Ovary (tissue), 9 donors: ENCODE data around the gene CHCT1. TPM values are rescaled to one million over a fixed set of nuclear protein-coding genes. Genes with fewer than 3 reads are reported as not detected.
"Not testable (repeated sequence)": the region's sequence is repeated elsewhere in the genome, so short reads cannot be mapped to it uniquely, and the experiment has no call there.

Source experiments
- DNase-seq, 5 donors: peaks; one replicate each; pipeline ENCODE4 v3.0.0-alpha.2; 2019 to 2020
- H3K27ac ChIP-seq, 2 donors: fragments of 200-600 bp; one replicate each; pipeline versions ENCODE4 v1.5.1 to v1.8.0; 2019 to 2022
- H3K27me3 ChIP-seq: fragments of 200-600 bp; one replicate; pipeline ENCODE4 v1.8.0; 2022
- H3K36me3 ChIP-seq: fragments of 200-600 bp; sonication (generic); one replicate; pipeline ENCODE4 v1.5.1; 2019
- H3K4me1 ChIP-seq: one replicate; pipeline ENCODE4 v1.8.1; 2013; ENCODE audit warnings: mild to moderate bottlenecking, moderate library complexity; ENCODE audit not compliant: insufficient read depth
- H3K4me3 ChIP-seq: fragments of 200-600 bp; sonication (generic); one replicate; pipeline ENCODE4 v1.5.1; 2017
- H3K9me3 ChIP-seq, 2 donors: fragments of 200-600 bp in 1 of 2; sonication (generic) in 1 of 2; one replicate each; pipeline versions ENCODE4 v1.5.1 to v1.8.1; 2013 to 2019; ENCODE audit warnings: mild to moderate bottlenecking in 1 of 2, moderate library complexity in 1 of 2
- CTCF ChIP-seq, 3 donors: fragments of 450-650 bp in 2 of 3; fragments of 200-600 bp in 1 of 3; IDR thresholded peaks; one replicate each; pipeline versions ENCODE4 v1.5.1 to v1.8.0; 2016 to 2022; ENCODE audit warnings: antibody characterized with exemption in 3 of 3, mild to moderate bottlenecking in 1 of 3
- EP300 ChIP-seq: sonication (generic); formaldehyde crosslinking; IDR thresholded peaks from one replicate; pipeline ENCODE4 v1.6.1; 2017; ENCODE audit warnings: antibody characterized with exemption
- POLR2A ChIP-seq: fragments of 450-650 bp; IDR thresholded peaks from one replicate; pipeline ENCODE4 v1.6.1; 2017; ENCODE audit warnings: antibody characterized with exemption, mild to moderate bottlenecking, moderate library complexity
- WGBS, 3 donors: extraction: QIAGEN DNeasy Blood & Tissue Kit in 1 of 3; methylation state at CpG; one replicate each; pipeline versions ENCODE4 v1.1.5 to v1.1.7; 2013 to 2017; 5-methylcytosine and 5-hydroxymethylcytosine counted together
- intact Hi-C, 4 donors: fragments of 100-400 bp; cut with DNase I; formaldehyde crosslinking; loops; one replicate each; pipeline versions ENCODE4 v1.11.0 to v1.15.1; 2022 to 2023
- polyA plus RNA-seq, 2 donors: library from polyadenylated mRNA; stranded (reverse); fragments of 200-250 nt in 1 of 2; fragments of 350-450 nt in 1 of 2; fragmentation: Illumina TruSeq in 1 of 2; extraction: RNeasy Lipid Tissue Mini Kit (QIAGEN cat#74804) in 1 of 2; gene quantifications; one replicate each; pipeline ENCODE4 v1.2.3, GENCODE V29; 2013 to 2014
- total RNA-seq, 7 donors: library from RNA; depleted of rRNA in 2 of 7; stranded (reverse); fragments of >200 nt in 2 of 7; fragmentation: NEBNext Ultra II Directional in 3 of 7; extraction: Animal tissue kit (Norgen Biotek cat#: 25700) in 3 of 7; gene quantifications; one replicate each; pipeline versions ENCODE4 v1.1.0 to v1.2.4, GENCODE V29; 2016 to 2023
- donor health status: DM: no; HTN: no; CAD: no; lungs with moderate emphysema.
- donor health status: DM: no; HTN: no; CAD: no.
- donor health status: Bipolar disorder and iron deficiency.
- donor health status: DM: yes; HTN: yes; CAD: no.
- donor health status: DM: no; HTN: no; CAD: no.
- donor health status: DM: yes; HTN: yes; CAD: no.

Gene CHCT1
- total and polyA plus RNA-seq, 9 donors, result 0.08 TPM; not detected in 8

- no peaks in the 10 kb centered on the region for H3K4me1 ChIP-seq
- no peaks in the 10 kb centered on the region for H3K27me3 ChIP-seq
- WGBS, 3 donors, result 36 to 58% (median 39%) methylated on average over 3 of the region's 3 CpGs
- H3K36me3 ChIP-seq, result no peaks in the 10 kb centered on the region
- no peak for TF ChIP-seq EP300
- TF ChIP-seq CTCF (IDR thresholded peaks at IDR 0.05), result no peak
- no peak for TF ChIP-seq POLR2A
- DNase-seq, result no peak
- H3K27ac ChIP-seq, result no peak overlapping the region
- H3K4me3 ChIP-seq, result no peak overlapping the region
- intact Hi-C loops, result no loop called here
- no peaks in the 10 kb centered on the region for H3K9me3 ChIP-seq
Observed at GRCh38 chr17:60412701-60413100, 9.6 kb upstream of the CHCT1 start.

- Histone ChIP-seq H3K27me3 (no peaks in the 10 kb centered on the region), H3K9me3 (no peaks in the 10 kb centered on the region), H3K36me3 (no peaks in the 10 kb centered on the region), H3K4me1 (no peaks in the 10 kb centered on the region), H3K27ac (no peak overlapping the region), H3K4me3 (no peak overlapping the region)
- 75 to 87% (median 87%) methylated on average over 1 of the region's 1 CpG for WGBS, 3 donors
- intact Hi-C loops, result no loop called here
- TF ChIP-seq CTCF (IDR thresholded peaks at IDR 0.05), result no peak
- no peak for TF ChIP-seq EP300
- TF ChIP-seq POLR2A, result no peak
- no peak for DNase-seq
Observed at GRCh38 chr17:60415146-60415545, 7.1 kb upstream of the CHCT1 start.

GRCh38 chr17:60416368-60416925 is 5.8 kb upstream of the CHCT1 start:
- no peaks in the 10 kb centered on the region for H3K9me3 ChIP-seq
- no peak overlapping the region for H3K27ac ChIP-seq
- DNase-seq, result no peak
- TF ChIP-seq EP300, result no peak
- TF ChIP-seq CTCF (IDR thresholded peaks at IDR 0.05), result no peak
- TF ChIP-seq POLR2A, result no peak
- H3K36me3 ChIP-seq, result no peaks in the 10 kb centered on the region
- intact Hi-C loops, result no loop called here
- 67 to 78% (median 73%) methylated on average over 2 of the region's 2 CpGs for WGBS, 3 donors
- no peaks in the 10 kb centered on the region for H3K27me3 ChIP-seq
- no peaks in the 10 kb centered on the region for H3K4me1 ChIP-seq
- H3K4me3 ChIP-seq, result no peak overlapping the region

GRCh38 chr17:60419003-60419402 is 3.3 kb upstream of the CHCT1 start:
- H3K36me3 ChIP-seq, H3K4me1 ChIP-seq, H3K9me3 ChIP-seq, H3K4me3 ChIP-seq, DNase-seq, H3K27me3 ChIP-seq, intact Hi-C loops, H3K27ac ChIP-seq: not testable (repeated sequence)
- 92 to 94% (median 94%) methylated on average over 4 of the region's 4 CpGs for WGBS, 3 donors

- intact Hi-C loops, result loop anchor here in 1 of 4 donors (5.0 kb wide), 1 partner anchor 217 kb away; no protein-coding TSS in a partner anchor
- H3K27ac ChIP-seq, H3K4me1 ChIP-seq, H3K27me3 ChIP-seq, DNase-seq, H3K4me3 ChIP-seq, H3K36me3 ChIP-seq, H3K9me3 ChIP-seq: not testable (repeated sequence)
- 88 to 93% (median 89%) methylated on average over 7 of the region's 7 CpGs for WGBS, 3 donors
Observed at GRCh38 chr17:60419875-60420274, 2.4 kb upstream of the CHCT1 start.
